ENCODE data around the gene ZNF26.
"Not testable (repeated sequence)": the region's sequence is repeated elsewhere in the genome, so short reads cannot be mapped to it uniquely, and the experiment has no call there.

ZNF26 gene

GRCh38 chr12:132952371-132953162, 33.6 kb upstream of the ZNF26 start:
- Mint-ChIP-seq H3K36me3 (ENCODE audit: low read depth) (peaks cover 35% of the 10 kb centered on the region), H3K27me3 (no peaks in the 10 kb centered on the region), H3K27ac (no peak overlapping the region), H3K4me3 (no peak overlapping the region), H3K4me1 (ENCODE audit: low read depth) (peaks cover 20% of the 10 kb centered on the region), H3K9me3 (peaks cover 18% of the 10 kb centered on the region)

GRCh38 chr12:132953163-132953425, 33.1 kb upstream of the ZNF26 start:
- Mint-ChIP-seq H3K27ac (no peak overlapping the region), H3K9me3 (peaks cover 15% of the 10 kb centered on the region), H3K27me3 (no peaks in the 10 kb centered on the region), H3K4me3 (no peak overlapping the region), H3K4me1 (ENCODE audit: low read depth) (peaks cover 20% of the 10 kb centered on the region), H3K36me3 (ENCODE audit: low read depth) (peaks cover 31% of the 10 kb centered on the region)

GRCh38 chr12:132953771-132954170, 32.4 kb upstream of the ZNF26 start:
- no peaks in the 10 kb centered on the region for H3K27me3 Mint-ChIP-seq
- H3K4me3 Mint-ChIP-seq: no peak overlapping the region
- H3K4me1 Mint-ChIP-seq (ENCODE audit: low read depth): peaks cover 20% of the 10 kb centered on the region
- peaks cover 10% of the 10 kb centered on the region for H3K9me3 Mint-ChIP-seq
- peaks cover 24% of the 10 kb centered on the region for H3K36me3 Mint-ChIP-seq (ENCODE audit: low read depth)
- no peak overlapping the region for H3K27ac Mint-ChIP-seq

- Mint-ChIP-seq H3K9me3 (peaks cover 10% of the 10 kb centered on the region), H3K4me1 (ENCODE audit: low read depth) (peaks cover 20% of the 10 kb centered on the region), H3K27me3 (no peaks in the 10 kb centered on the region), H3K36me3 (ENCODE audit: low read depth) (peaks cover 19% of the 10 kb centered on the region), H3K4me3 (peak overlapping the region; percentile 90), H3K27ac (peak overlapping the region; percentile 38)
These were observed 31.6 kb upstream of the ZNF26 start for GRCh38 chr12:132954471-132955048.

GRCh38 chr12:132955094-132956010, 30.8 kb upstream of the ZNF26 start:
- H3K27ac Mint-ChIP-seq: peak overlapping the region; percentile 71
- peaks cover 10% of the 10 kb centered on the region for H3K9me3 Mint-ChIP-seq
- peaks cover 20% of the 10 kb centered on the region for H3K36me3 Mint-ChIP-seq (ENCODE audit: low read depth)
- H3K27me3 Mint-ChIP-seq: no peaks in the 10 kb centered on the region
- H3K4me3 Mint-ChIP-seq: peak overlapping the region; percentile 90
- H3K4me1 Mint-ChIP-seq (ENCODE audit: low read depth): peaks cover 20% of the 10 kb centered on the region

GRCh38 chr12:132956011-132956788, 30.0 kb upstream of the ZNF26 start, which contains the start of gene ZNF605:
Gene ZNF605, minus strand, starts transcription at chr12:132956306. Its CDS starts 10,671 bp downstream, at chr12:132945635.
- Mint-ChIP-seq H3K36me3 (ENCODE audit: low read depth) (peaks cover 20% of the 10 kb centered on the region), H3K27me3 (no peaks in the 10 kb centered on the region), H3K4me1 (ENCODE audit: low read depth) (peaks cover 20% of the 10 kb centered on the region), H3K4me3 (peak within 1 kb of the TSS; percentile 90), H3K27ac (peak within 1 kb of the TSS; percentile 92), H3K9me3 (peaks cover 10% of the 10 kb centered on the region)

- peaks cover 32% of the 10 kb centered on the region for H3K36me3 Mint-ChIP-seq (ENCODE audit: low read depth)
- not testable (repeated sequence) for H3K27ac Mint-ChIP-seq; H3K4me3 Mint-ChIP-seq; H3K4me1 Mint-ChIP-seq (ENCODE audit: low read depth); H3K27me3 Mint-ChIP-seq; H3K9me3 Mint-ChIP-seq
These were observed 24.4 kb upstream of the ZNF26 start for GRCh38 chr12:132961790-132962189.

GRCh38 chr12:132963947-132964346, 22.2 kb upstream of the ZNF26 start:
- not testable (repeated sequence) for H3K9me3 Mint-ChIP-seq; H3K4me1 Mint-ChIP-seq (ENCODE audit: low read depth); H3K27me3 Mint-ChIP-seq; H3K27ac Mint-ChIP-seq; H3K4me3 Mint-ChIP-seq
- peaks cover 31% of the 10 kb centered on the region for H3K36me3 Mint-ChIP-seq (ENCODE audit: low read depth)

- peaks cover 26% of the 10 kb centered on the region for H3K36me3 Mint-ChIP-seq (ENCODE audit: low read depth)
These were observed 20.4 kb upstream of the ZNF26 start for GRCh38 chr12:132965796-132966195.

GRCh38 chr12:132966676-132967415, 19.3 kb upstream of the ZNF26 start:
- H3K9me3 Mint-ChIP-seq: peaks cover 8% of the 10 kb centered on the region
- H3K4me1 Mint-ChIP-seq (ENCODE audit: low read depth): no peaks in the 10 kb centered on the region
- H3K27ac Mint-ChIP-seq: no peak overlapping the region
- peaks cover 21% of the 10 kb centered on the region for H3K36me3 Mint-ChIP-seq (ENCODE audit: low read depth)
- no peak overlapping the region for H3K4me3 Mint-ChIP-seq
- no peaks in the 10 kb centered on the region for H3K27me3 Mint-ChIP-seq

More at GRCh38 chr12:132965796-132966195, 20.4 kb upstream of the ZNF26 start:
- H3K9me3 Mint-ChIP-seq: peaks cover 8% of the 10 kb centered on the region
- no peaks in the 10 kb centered on the region for H3K4me1 Mint-ChIP-seq (ENCODE audit: low read depth)
- no peak overlapping the region for H3K4me3 Mint-ChIP-seq
- no peak overlapping the region for H3K27ac Mint-ChIP-seq
- no peaks in the 10 kb centered on the region for H3K27me3 Mint-ChIP-seq

GRCh38 chr12:132967736-132968135, 18.4 kb upstream of the ZNF26 start:
- H3K4me1 Mint-ChIP-seq (ENCODE audit: low read depth): no peaks in the 10 kb centered on the region

GRCh38 chr12:132972374-132972773, 13.8 kb upstream of the ZNF26 start:
- Mint-ChIP-seq H3K4me1 (ENCODE audit: low read depth) (no peaks in the 10 kb centered on the region), H3K9me3 (peaks cover 38% of the 10 kb centered on the region), H3K27me3 (peaks cover 14% of the 10 kb centered on the region), H3K4me3 (no peak overlapping the region), H3K36me3 (ENCODE audit: low read depth) (peaks cover 4% of the 10 kb centered on the region), H3K27ac (no peak overlapping the region)

More at GRCh38 chr12:132967736-132968135, 18.4 kb upstream of the ZNF26 start:
- peaks cover 3% of the 10 kb centered on the region for H3K27me3 Mint-ChIP-seq
- peaks cover 22% of the 10 kb centered on the region for H3K36me3 Mint-ChIP-seq (ENCODE audit: low read depth)
- H3K9me3 Mint-ChIP-seq: peaks cover 17% of the 10 kb centered on the region
- H3K27ac Mint-ChIP-seq: no peak overlapping the region
- no peak overlapping the region for H3K4me3 Mint-ChIP-seq

- not testable (repeated sequence) for H3K27ac Mint-ChIP-seq; H3K36me3 Mint-ChIP-seq (ENCODE audit: low read depth); H3K4me3 Mint-ChIP-seq; H3K4me1 Mint-ChIP-seq (ENCODE audit: low read depth)
- Mint-ChIP-seq H3K27me3 (peaks cover 22% of the 10 kb centered on the region), H3K9me3 (peaks cover 55% of the 10 kb centered on the region)
These were observed 9.3 kb upstream of the ZNF26 start for GRCh38 chr12:132976870-132977269.

GRCh38 chr12:132986885-132987225, 688 bp downstream of the ZNF26 start:
- H3K4me1 Mint-ChIP-seq (ENCODE audit: low read depth): peaks cover 34% of the 10 kb centered on the region
- H3K9me3 Mint-ChIP-seq: peaks cover 15% of the 10 kb centered on the region
- H3K27ac Mint-ChIP-seq: peak overlapping the region; percentile 97
- peaks cover 46% of the 10 kb centered on the region for H3K36me3 Mint-ChIP-seq (ENCODE audit: low read depth)
- peak overlapping the region; percentile 84 for H3K4me3 Mint-ChIP-seq
- H3K27me3 Mint-ChIP-seq: peaks cover 2% of the 10 kb centered on the region
